ENCODE measurements around the gene PROC. TPM values are rescaled to one million over a fixed set of nuclear protein-coding genes. Genes with fewer than 3 reads are reported as not detected.

PROC gene
- total RNA-seq, 4 donors from 2014 or later, result not detected

DNA sequence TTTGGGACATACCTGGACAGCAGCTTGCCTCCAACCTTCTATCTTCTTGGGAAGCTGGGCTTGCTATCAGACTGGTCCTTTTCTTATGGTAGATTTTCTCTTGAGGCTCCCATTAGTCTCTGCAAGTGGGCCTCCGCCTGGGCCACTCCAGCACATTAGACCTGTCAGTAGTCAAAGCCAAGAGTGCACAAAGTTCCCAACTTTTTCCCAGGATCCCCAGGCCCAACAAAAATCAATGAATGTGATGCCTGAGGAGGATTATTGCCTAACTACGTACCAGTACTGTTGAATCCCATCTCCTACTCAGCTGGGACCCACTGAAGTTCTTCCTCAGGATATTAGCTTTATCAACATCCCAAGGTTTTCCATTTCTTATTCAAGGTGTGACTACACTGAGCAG is 51.7 kb downstream of the PROC start:
- H3K27ac ChIP-seq (replicated peaks in 1 of 4), result no peak overlapping the region
- H3K27me3 ChIP-seq, result no peaks in the 10 kb centered on the region
- H3K36me3 ChIP-seq, result peaks cover 0 to 32% (median 11%) of the 10 kb centered on the region in 4 donors
- TF ChIP-seq CTCF (IDR thresholded peaks at IDR 0.05), result no peak
- no peak overlapping the region for H3K4me3 ChIP-seq
- no peak for DNase-seq (ENCODE audit: extremely low spot score)
- H3K4me1 ChIP-seq, result no peaks in the 10 kb centered on the region
- no peaks in the 10 kb centered on the region for H3K9me3 ChIP-seq
- intact Hi-C loops (cut with DNase I), result no loop called here
- WGBS, result 100% methylated on average over 2 of the region's 2 CpGs

GRCh38 chr2:127471286-127471988 is 53.2 kb downstream of the PROC start:
- Histone ChIP-seq H3K4me1 (no peaks in the 10 kb centered on the region), H3K27me3 (no peaks in the 10 kb centered on the region), H3K4me3 (no peak overlapping the region), H3K36me3 (peaks cover 0 to 28% (median 11%) of the 10 kb centered on the region in 4 donors), H3K9me3 (no peaks in the 10 kb centered on the region), H3K27ac (replicated peaks in 1 of 4) (no peak overlapping the region)
- 94% methylated on average over 4 of the region's 4 CpGs for WGBS
- no peak for DNase-seq (ENCODE audit: extremely low spot score)
- intact Hi-C loops (cut with DNase I), result no loop called here
- no peak for TF ChIP-seq CTCF (IDR thresholded peaks at IDR 0.05)
- TF ChIP-seq EP300 (IDR thresholded peaks at IDR 0.05), result no peak
- TF ChIP-seq POLR2AphosphoS5 (IDR thresholded peaks at IDR 0.05), result no peak
- no peak for TF ChIP-seq POLR2A (IDR thresholded peaks at IDR 0.05; ENCODE audit: low read depth)

- no peaks in the 10 kb centered on the region for H3K4me1 ChIP-seq
- H3K27me3 ChIP-seq, result no peaks in the 10 kb centered on the region
- H3K4me3 ChIP-seq, result no peak overlapping the region
- H3K27ac ChIP-seq (replicated peaks in 1 of 4), result no peak overlapping the region
- H3K36me3 ChIP-seq, result peaks cover 0 to 21% (median 11%) of the 10 kb centered on the region in 4 donors
- intact Hi-C loops (cut with DNase I), result no loop called here
- TF ChIP-seq POLR2AphosphoS5 (IDR thresholded peaks at IDR 0.05), result no peak
- no peak for DNase-seq (ENCODE audit: extremely low spot score)
- WGBS, result 89% methylated on average over 1 of the region's 1 CpG
- H3K9me3 ChIP-seq, result no peaks in the 10 kb centered on the region
Measured at GRCh38 chr2:127472268-127472667, 54.0 kb downstream of the PROC start.

GRCh38 chr2:127475788-127476187 is 57.6 kb downstream of the PROC start:
- Histone ChIP-seq H3K4me1 (no peaks in the 10 kb centered on the region), H3K27ac (replicated peaks in 1 of 4) (no peak overlapping the region), H3K27me3 (no peaks in the 10 kb centered on the region), H3K9me3 (no peaks in the 10 kb centered on the region), H3K4me3 (no peak overlapping the region), H3K36me3 (peaks cover 0 to 11% (median 10%) of the 10 kb centered on the region in 4 donors)
- intact Hi-C loops (cut with DNase I), result no loop called here
- no peak for TF ChIP-seq EP300 (IDR thresholded peaks at IDR 0.05)
- 97% methylated on average over 2 of the region's 2 CpGs for WGBS
- DNase-seq (ENCODE audit: extremely low spot score), result no peak

Small RNA genes within 50 kb of the gene (small RNA-seq; reads per million reads assigned to genes)
- gene MIR4783 (0 reads per million in 3 donors), gene RNU4-48P (0 reads per million in 3 donors)

Other genes with a start within 250 kb of the PROC start
- under 1 TPM in 2 of 4 donors, not detected in 2; under 0.01 to 0.26 TPM for gene CYP27C1, start 198.1 kb upstream of the PROC start, total RNA-seq
- 10 to 100 TPM; 24.4 to 37.1 (median 35.3) TPM for gene ERCC3, start 124.3 kb upstream of the PROC start, total RNA-seq
- 10 to 100 TPM; 51.4 to 68.6 (median 66.2) TPM for gene MAP3K2, start 30.5 kb upstream of the PROC start, total RNA-seq
- 10 to 100 TPM; 32.6 to 38.1 (median 34.7) TPM for gene IWS1, start 108.1 kb downstream of the PROC start, total RNA-seq
- gene MYO7B, start 117.3 kb downstream of the PROC start, total RNA-seq, result under 1 TPM in 3 of 4 donors, not detected in 1; 0.19 to 0.98 (median 0.33) TPM
- under 1 TPM in 1 of 4 donors, not detected in 3; 0.40 TPM for gene GPR17, start 227.7 kb downstream of the PROC start, total RNA-seq

Measured in esophagus muscularis mucosa (tissue), 4 donors.